K562 (cell line): ENCODE data around the gene SPDYE6. TPM values are rescaled to one million over a fixed set of nuclear protein-coding genes. Genes with fewer than 3 reads are reported as not detected.
A peak's percentile ranks its signal among the peaks of the same experiment; 100 is the strongest.
"Not testable (repeated sequence)": the region's sequence is repeated elsewhere in the genome, so short reads cannot be mapped to it uniquely, and the experiment has no call there.

Source experiments
- ATAC-seq: fragments of 200-7000 bp; cut with Tn5 transposase; 3 replicates; pipeline ENCODE4 v1.9.1; 2020; ENCODE audit warnings: moderate library complexity
- BruUV-seq: library from RNA; stranded (reverse); fragments of 400-500 nt; replicated peaks from 2 replicates; lab custom pipeline; 2021; lab: Mats Ljungman, UMichigan
- CTCF ChIA-PET: fragments of 300-600 bp; formaldehyde crosslinking; extraction: SDS; loops from one replicate; lab custom pipeline; 2021; ENCODE audit warnings: low intra/inter-chr PET ratio; lab: Yijun Ruan, JAX
- POLR2A ChIA-PET: fragments of 300-600, 350-650 bp; sonication (Branson Sonifier 250); formaldehyde crosslinking; extraction: SDS; loops from one replicate; lab custom pipeline; 2021; ENCODE audit warnings: antibody characterized with exemption, inconsistent platforms; lab: Yijun Ruan, JAX
- DNase-seq, 4 experiments: peaks; one replicate each; pipeline versions ENCODE4 v3.0.0 to v3.0.0-alpha.2; 2011 to 2018; ENCODE audit warnings: low spot score in 3 of 4, mixed read lengths in 3 of 4; ENCODE audit errors: extremely low read depth in 1 of 4
- FAIRE-seq: peaks from 2 replicates; lab custom pipeline; 2011; peaks lifted over from hg19 to GRCh38; lab: Jason Lieb, UNC
- H2AFZ ChIP-seq: 2 replicates; pipeline ENCODE4 v1.6.0; 2011; ENCODE audit warnings: low read depth, low read length, control low read depth, inconsistent platforms
- H3K27ac ChIP-seq: fragments of 200-600 bp; 3 replicates; pipeline ENCODE4 v1.8.0; 2011; ENCODE audit warnings: low read depth, mild to moderate bottlenecking, control low read depth, inconsistent platforms, low read length, moderate library complexity, mixed read lengths; ENCODE audit errors: extremely low read depth
- H3K27me3 ChIP-seq, 2 experiments: fragments of 300-600 bp in 1 of 2; 2 replicates in 1 of 2; 3 replicates in 1 of 2; pipeline versions ENCODE4 v1.6.0 to v1.8.0; 2011; ENCODE audit warnings: inconsistent platforms in 2 of 2, low read length in 2 of 2, mild to moderate bottlenecking in 1 of 2, mixed read lengths in 1 of 2, moderate library complexity in 1 of 2; ENCODE audit not compliant: control insufficient read depth in 2 of 2, insufficient read depth in 2 of 2
- H3K36me3 ChIP-seq: fragments of 300-600 bp; 3 replicates; pipeline ENCODE4 v1.8.0; 2011; ENCODE audit warnings: mild to moderate bottlenecking, low read length, inconsistent platforms; ENCODE audit not compliant: control insufficient read depth, insufficient read depth
- H3K4me1 ChIP-seq, 2 experiments: fragments of 200-600 bp in 1 of 2; replicated peaks in 1 of 2; 2 replicates in 1 of 2; 3 replicates in 1 of 2; pipeline versions ENCODE4 v1.5.1 to v1.8.0; 2011; ENCODE audit warnings: inconsistent platforms in 2 of 2, low read length in 2 of 2, mild to moderate bottlenecking in 1 of 2, mixed read lengths in 1 of 2, moderate library complexity in 1 of 2; ENCODE audit not compliant: control insufficient read depth in 2 of 2, insufficient read depth in 2 of 2
- H3K4me2 ChIP-seq: 2 replicates; pipeline ENCODE4 v1.6.1; 2011; ENCODE audit warnings: low read length, control low read depth, inconsistent platforms, mixed read lengths; ENCODE audit not compliant: insufficient read depth
- H3K4me3 ChIP-seq: fragments of 200-600 bp; sonication (generic), shearing (Covaris generic); 2 replicates; pipeline ENCODE4 v1.5.1; 2016; ENCODE audit warnings: control low read depth, inconsistent platforms
- H3K79me2 ChIP-seq: fragments of 200-600 bp; 3 replicates; pipeline ENCODE4 v1.8.0; 2011; ENCODE audit warnings: low read length, inconsistent platforms; ENCODE audit not compliant: control insufficient read depth, insufficient read depth
- H3K9ac ChIP-seq, 2 experiments: 2 replicates each; pipeline versions ENCODE4 v1.6.0 to v1.6.1; 2011; ENCODE audit warnings: low read depth in 2 of 2, low read length in 2 of 2, control low read depth in 1 of 2, inconsistent platforms in 1 of 2, mild to moderate bottlenecking in 1 of 2, mixed read lengths in 1 of 2; ENCODE audit not compliant: insufficient read depth in 1 of 2
- H3K9me1 ChIP-seq: one replicate; pipeline ENCODE4 v1.6.0; 2011; ENCODE audit warnings: inconsistent platforms, mild to moderate bottlenecking, low read length, moderate library complexity; ENCODE audit not compliant: control insufficient read depth, insufficient read depth
- H3K9me3 ChIP-seq: replicated peaks from 2 replicates; pipeline ENCODE4 v1.5.1; 2011; ENCODE audit warnings: low read depth, low read length, inconsistent platforms; ENCODE audit not compliant: control insufficient read depth, insufficient read depth
- H4K20me1 ChIP-seq: replicated peaks from 2 replicates; pipeline ENCODE4 v1.6.1; 2011; ENCODE audit warnings: low read length, inconsistent platforms, mixed read lengths; ENCODE audit not compliant: control insufficient read depth, insufficient read depth
- CBX2 ChIP-seq: fragments of 200-600 bp; sonication (generic); IDR thresholded peaks from one replicate; pipeline ENCODE4 v1.6.1; 2012; ENCODE audit warnings: mild to moderate bottlenecking, low read length, inconsistent platforms; ENCODE audit not compliant: insufficient read depth, poor library complexity, severe bottlenecking
- CBX8 ChIP-seq: fragments of 200-600 bp; sonication (generic); IDR thresholded peaks from 2 replicates; pipeline ENCODE4 v1.6.1; 2012; ENCODE audit warnings: borderline replicate concordance, mixed run types, low read depth, mild to moderate bottlenecking, moderate library complexity, mixed read lengths, low read length, control low read depth, inconsistent platforms; ENCODE audit not compliant: poor library complexity, severe bottlenecking; ENCODE audit errors: extremely low read depth
- RNF2 ChIP-seq: sonication (generic); IDR thresholded peaks from 2 replicates; pipeline ENCODE4 v1.6.1; 2016
- ZFP36 ChIP-seq: fragments of 150-350 bp; IDR thresholded peaks from 2 replicates; pipeline ENCODE4 v1.6.1; 2018; ENCODE audit warnings: low read length, low read depth; ENCODE audit not compliant: partially characterized antibody
- WGBS: fragments of 100-300 bp; shearing (Covaris generic); methylation state at CpG from one replicate; pipeline ENCODE4 v1.1.6; 2016; ENCODE audit warnings: low coverage, mixed read lengths; ENCODE audit not compliant: insufficient coverage; ENCODE audit errors: missing lambda C conversion rate; 5-methylcytosine and 5-hydroxymethylcytosine counted together
- in situ Hi-C: fragments of 300-500 bp; cut with MboI; formaldehyde crosslinking; loops from 4 replicates; pipeline ENCODE4 v1.15.0; 2018; ENCODE audit warnings: inconsistent platforms, mixed read lengths
- intact Hi-C: fragments of 100-400 bp; cut with micrococcal nuclease; formaldehyde crosslinking; loops from 2 replicates; pipeline ENCODE4 v1.14.2; 2022
- polyA plus RNA-seq, 8 experiments: library from polyadenylated mRNA; depleted of rRNA in 4 of 8; stranded (reverse) in 5 of 8; unstranded in 3 of 8; fragments of >200 nt; fragmentation: Nextera tagmentation in 2 of 8; fragmentation: Illumina TruSeq in 1 of 8; extraction: Ambion mirVana in 2 of 8; extraction: Trizol in 1 of 8; gene quantifications; 2 replicates each; pipeline versions ENCODE4 v1.2.1 to v1.2.3, GENCODE V29; 2011 to 2014; ENCODE audit warnings: inconsistent platforms in 1 of 8, missing spikeins in 1 of 8
- total RNA-seq, 7 experiments: library from RNA; depleted of rRNA in 6 of 7; stranded (reverse); fragments of >200 nt in 6 of 7; fragmentation: Illumina TruSeq in 2 of 7; extraction: Trizol in 2 of 7; gene quantifications; 2 replicates each; pipeline versions ENCODE4 v1.2.1 to v1.2.3, GENCODE V29; 2011 to 2021; ENCODE audit warnings: low replicate concordance in 1 of 7

The SPDYE6 gene
- total and polyA plus RNA-seq, 9 of the 15 experiments (the other 6 are each of a cell fraction or from before 2014, with no cell fraction given): 0.24 to 0.35 TPM; not detected in 7

- not testable (repeated sequence) for H3K79me2 ChIP-seq, H2AFZ ChIP-seq, H4K20me1 ChIP-seq, DNase-seq, H3K9ac ChIP-seq, H3K4me1 ChIP-seq, ATAC-seq
- TF ChIP-seq CBX2 (peak; percentile 57), CBX8 (peak; percentile 78), RNF2 (peak; percentile 61; the same call in 1 of the 2 replicates), ZFP36 (peak; percentile 36)
- TF ChIP-seq, all 486 proteins: peak for 4; not testable (repeated sequence) for 482
- 4% methylated on average over 6 of the region's 6 CpGs for WGBS
- H3K4me2 ChIP-seq, CTCF ChIA-PET, FAIRE-seq, BruUV-seq, POLR2A ChIA-PET, H3K36me3 ChIP-seq, intact Hi-C loops, H3K4me3 ChIP-seq, H3K27ac ChIP-seq, H3K9me1 ChIP-seq, H3K9me3 ChIP-seq: not testable (repeated sequence)
- in situ Hi-C loops: loop anchor here (5.0 kb wide), 1 partner anchor 55 kb away; no protein-coding TSS in a partner anchor
- peaks cover 30 to 41% of the 10 kb centered on the region in 2 experiments; a peak in 4 of 5 replicates for H3K27me3 ChIP-seq
Measured at GRCh38 chr7:102327183-102327582, 29.1 kb downstream of the SPDYE6 start.
